Panc1 (cell line): ENCODE data around the gene FUT2. TPM values are rescaled to one million over a fixed set of nuclear protein-coding genes. Genes with fewer than 3 reads are reported as not detected.

ENCODE experiments used
- ATAC-seq: fragments of 200-7000 bp; cut with Tn5 transposase; 2 replicates; pipeline ENCODE4 v1.9.1; 2020; ENCODE audit warnings: mild to moderate bottlenecking, moderate library complexity
- BruUV-seq: library from RNA; stranded (reverse); fragments of 400-500 nt; replicated peaks from 2 replicates; lab custom pipeline; 2021; lab: Mats Ljungman, UMichigan
- CTCF ChIA-PET: fragments of 300-600 bp; sonication (Branson Sonifier 250); formaldehyde crosslinking; loops from one replicate; lab custom pipeline; 2022; ENCODE audit warnings: antibody characterized with exemption; lab: Charles Lee
- POLR2A ChIA-PET: fragments of 300-600 bp; sonication (Branson Sonifier 250); formaldehyde crosslinking; loops from one replicate; lab custom pipeline; 2022; ENCODE audit warnings: antibody characterized with exemption; lab: Charles Lee
- DNase-seq: peaks from one replicate; pipeline ENCODE4 v3.0.0-alpha.2; 2010; ENCODE audit warnings: low read depth, low spot score
- H3K27ac ChIP-seq: 2 replicates; pipeline ENCODE4 v1.5.1; 2011; ENCODE audit warnings: mild to moderate bottlenecking, low read length, inconsistent platforms
- H3K27me3 ChIP-seq: fragments of 200-500 bp; sonication (Bioruptor generic); 2 replicates; pipeline ENCODE4 v1.6.0; 2014; ENCODE audit warnings: low read length, inconsistent platforms; ENCODE audit not compliant: control insufficient read depth, insufficient read depth
- H3K36me3 ChIP-seq: fragments of 200-500 bp; sonication (Bioruptor generic); 2 replicates; pipeline ENCODE4 v1.5.1; 2014; ENCODE audit warnings: inconsistent platforms, mild to moderate bottlenecking, low read length, moderate library complexity; ENCODE audit not compliant: control insufficient read depth, insufficient read depth
- H3K4me1 ChIP-seq: 2 replicates; pipeline ENCODE4 v1.5.1; 2011; ENCODE audit warnings: inconsistent platforms, mild to moderate bottlenecking, low read length, moderate library complexity; ENCODE audit not compliant: control insufficient read depth, insufficient read depth
- H3K4me3 ChIP-seq, 2 experiments: 2 replicates each; pipeline ENCODE4 v1.5.1; 2011 to 2012; ENCODE audit warnings: low read depth in 2 of 2, low read length in 2 of 2, mild to moderate bottlenecking in 2 of 2, inconsistent platforms in 1 of 2, moderate library complexity in 1 of 2
- H3K9me3 ChIP-seq: fragments of 200-500 bp; sonication (Bioruptor generic); 2 replicates; pipeline ENCODE4 v1.5.1; 2014; ENCODE audit warnings: low read depth, mild to moderate bottlenecking, inconsistent platforms, low read length, moderate library complexity; ENCODE audit not compliant: control insufficient read depth, insufficient read depth
- POLR2AphosphoS5 ChIP-seq: IDR thresholded peaks from 2 replicates; pipeline ENCODE4 v1.6.1; 2012; ENCODE audit warnings: mild to moderate bottlenecking, low read depth, low read length, moderate library complexity
- SIN3A ChIP-seq: IDR thresholded peaks from 2 replicates; pipeline ENCODE4 v1.6.1; 2012; ENCODE audit warnings: low read depth, mild to moderate bottlenecking, low read length, moderate library complexity, borderline replicate concordance; ENCODE audit not compliant: insufficient read depth
- TCF7L2 ChIP-seq: IDR thresholded peaks from 2 replicates; pipeline ENCODE4 v1.6.1; 2011; ENCODE audit warnings: mild to moderate bottlenecking, low read depth, low read length, inconsistent platforms
- in situ Hi-C: cut with HindIII; loops from 2 replicates; pipeline ENCODE4 v1.10.0; 2016; ENCODE audit warnings: low sequenced_read_pairs, low pct_unique_long_range_greater_than_20kb
- intact Hi-C: fragments of 100-400 bp; cut with micrococcal nuclease; formaldehyde crosslinking; loops from one replicate; pipeline ENCODE4 v1.10.0; 2022; ENCODE audit not compliant: unreplicated experiment
- total RNA-seq: library from RNA; stranded (reverse); gene quantifications from one replicate; pipeline ENCODE4 v1.2.1, GENCODE V29; 2021; ENCODE audit not compliant: unreplicated experiment
- TF ChIP-seq, protein P1 (sequence below), 2 experiments: IDR thresholded peaks; 2 replicates each; pipeline ENCODE4 v1.6.1; 2011 to 2012; ENCODE audit warnings: low read depth in 2 of 2, control low read depth in 1 of 2, low read length in 1 of 2, mild to moderate bottlenecking in 1 of 2, moderate library complexity in 1 of 2; ENCODE audit not compliant: insufficient read depth in 1 of 2
- TF ChIP-seq, protein P2 (sequence below): fragments of 450-650 bp; IDR thresholded peaks from 2 replicates; pipeline ENCODE4 v1.5.1; 2017; ENCODE audit warnings: mild to moderate bottlenecking

Gene FUT2
- total RNA-seq, 1 experiment from 2014 or later: 0.08 TPM

DNA sequence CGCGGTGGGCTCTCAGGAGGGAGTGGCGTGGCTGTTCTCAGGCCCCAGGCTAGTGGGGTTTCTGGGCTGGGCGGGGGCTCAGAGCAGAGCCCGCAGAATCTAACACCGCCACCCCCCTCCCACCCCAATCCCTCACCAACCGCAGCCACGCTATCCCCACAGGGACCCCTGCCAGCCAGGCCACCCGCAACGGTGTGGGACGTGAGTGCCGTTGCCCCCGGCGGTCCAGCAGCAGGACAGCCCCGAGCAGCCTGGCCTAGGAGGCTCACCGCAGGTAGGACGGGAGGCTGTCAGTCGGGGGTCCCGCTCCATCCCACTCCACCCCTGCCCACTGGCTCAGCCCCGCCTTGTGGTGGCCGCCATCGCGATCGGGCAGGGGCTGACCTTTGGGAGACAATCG lies 22.8 kb upstream of the FUT2 start, which contains the start of gene NTN5:
Gene NTN5, minus strand, starts transcription at position 24 of the 400 bp plus-strand sequence. CDS start 2,031 bp downstream, outside the sequence.
- CTCF ChIA-PET: no interaction called here
- Histone ChIP-seq H3K9me3 (no peaks in the 10 kb centered on the region), H3K36me3 (no peaks in the 10 kb centered on the region), H3K27ac (no peak within 1 kb of the TSS), H3K27me3 (no peaks in the 10 kb centered on the region), H3K4me3 (no peak within 1 kb of the TSS), H3K4me1 (no peaks in the 10 kb centered on the region)
- no peak for TF ChIP-seq POLR2AphosphoS5
- TF ChIP-seq TCF7L2: no peak
- TF ChIP-seq, protein P1, sequence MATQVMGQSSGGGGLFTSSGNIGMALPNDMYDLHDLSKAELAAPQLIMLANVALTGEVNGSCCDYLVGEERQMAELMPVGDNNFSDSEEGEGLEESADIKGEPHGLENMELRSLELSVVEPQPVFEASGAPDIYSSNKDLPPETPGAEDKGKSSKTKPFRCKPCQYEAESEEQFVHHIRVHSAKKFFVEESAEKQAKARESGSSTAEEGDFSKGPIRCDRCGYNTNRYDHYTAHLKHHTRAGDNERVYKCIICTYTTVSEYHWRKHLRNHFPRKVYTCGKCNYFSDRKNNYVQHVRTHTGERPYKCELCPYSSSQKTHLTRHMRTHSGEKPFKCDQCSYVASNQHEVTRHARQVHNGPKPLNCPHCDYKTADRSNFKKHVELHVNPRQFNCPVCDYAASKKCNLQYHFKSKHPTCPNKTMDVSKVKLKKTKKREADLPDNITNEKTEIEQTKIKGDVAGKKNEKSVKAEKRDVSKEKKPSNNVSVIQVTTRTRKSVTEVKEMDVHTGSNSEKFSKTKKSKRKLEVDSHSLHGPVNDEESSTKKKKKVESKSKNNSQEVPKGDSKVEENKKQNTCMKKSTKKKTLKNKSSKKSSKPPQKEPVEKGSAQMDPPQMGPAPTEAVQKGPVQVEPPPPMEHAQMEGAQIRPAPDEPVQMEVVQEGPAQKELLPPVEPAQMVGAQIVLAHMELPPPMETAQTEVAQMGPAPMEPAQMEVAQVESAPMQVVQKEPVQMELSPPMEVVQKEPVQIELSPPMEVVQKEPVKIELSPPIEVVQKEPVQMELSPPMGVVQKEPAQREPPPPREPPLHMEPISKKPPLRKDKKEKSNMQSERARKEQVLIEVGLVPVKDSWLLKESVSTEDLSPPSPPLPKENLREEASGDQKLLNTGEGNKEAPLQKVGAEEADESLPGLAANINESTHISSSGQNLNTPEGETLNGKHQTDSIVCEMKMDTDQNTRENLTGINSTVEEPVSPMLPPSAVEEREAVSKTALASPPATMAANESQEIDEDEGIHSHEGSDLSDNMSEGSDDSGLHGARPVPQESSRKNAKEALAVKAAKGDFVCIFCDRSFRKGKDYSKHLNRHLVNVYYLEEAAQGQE (IDR thresholded peaks at IDR 0.05; ENCODE audit: insufficient read depth in 1 of 2, low read depth in 2 of 2, low read length in 1 of 2): no peak
- no peak for TF ChIP-seq SIN3A
- TF ChIP-seq, protein P2, sequence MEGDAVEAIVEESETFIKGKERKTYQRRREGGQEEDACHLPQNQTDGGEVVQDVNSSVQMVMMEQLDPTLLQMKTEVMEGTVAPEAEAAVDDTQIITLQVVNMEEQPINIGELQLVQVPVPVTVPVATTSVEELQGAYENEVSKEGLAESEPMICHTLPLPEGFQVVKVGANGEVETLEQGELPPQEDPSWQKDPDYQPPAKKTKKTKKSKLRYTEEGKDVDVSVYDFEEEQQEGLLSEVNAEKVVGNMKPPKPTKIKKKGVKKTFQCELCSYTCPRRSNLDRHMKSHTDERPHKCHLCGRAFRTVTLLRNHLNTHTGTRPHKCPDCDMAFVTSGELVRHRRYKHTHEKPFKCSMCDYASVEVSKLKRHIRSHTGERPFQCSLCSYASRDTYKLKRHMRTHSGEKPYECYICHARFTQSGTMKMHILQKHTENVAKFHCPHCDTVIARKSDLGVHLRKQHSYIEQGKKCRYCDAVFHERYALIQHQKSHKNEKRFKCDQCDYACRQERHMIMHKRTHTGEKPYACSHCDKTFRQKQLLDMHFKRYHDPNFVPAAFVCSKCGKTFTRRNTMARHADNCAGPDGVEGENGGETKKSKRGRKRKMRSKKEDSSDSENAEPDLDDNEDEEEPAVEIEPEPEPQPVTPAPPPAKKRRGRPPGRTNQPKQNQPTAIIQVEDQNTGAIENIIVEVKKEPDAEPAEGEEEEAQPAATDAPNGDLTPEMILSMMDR: no peak
- DNase-seq (no peak), ATAC-seq (no peak)
- in situ Hi-C loops (no loop called here), intact Hi-C loops (no loop called here)
- BruUV-seq: no TSS peak
- POLR2A ChIA-PET: no interaction called here

DNA sequence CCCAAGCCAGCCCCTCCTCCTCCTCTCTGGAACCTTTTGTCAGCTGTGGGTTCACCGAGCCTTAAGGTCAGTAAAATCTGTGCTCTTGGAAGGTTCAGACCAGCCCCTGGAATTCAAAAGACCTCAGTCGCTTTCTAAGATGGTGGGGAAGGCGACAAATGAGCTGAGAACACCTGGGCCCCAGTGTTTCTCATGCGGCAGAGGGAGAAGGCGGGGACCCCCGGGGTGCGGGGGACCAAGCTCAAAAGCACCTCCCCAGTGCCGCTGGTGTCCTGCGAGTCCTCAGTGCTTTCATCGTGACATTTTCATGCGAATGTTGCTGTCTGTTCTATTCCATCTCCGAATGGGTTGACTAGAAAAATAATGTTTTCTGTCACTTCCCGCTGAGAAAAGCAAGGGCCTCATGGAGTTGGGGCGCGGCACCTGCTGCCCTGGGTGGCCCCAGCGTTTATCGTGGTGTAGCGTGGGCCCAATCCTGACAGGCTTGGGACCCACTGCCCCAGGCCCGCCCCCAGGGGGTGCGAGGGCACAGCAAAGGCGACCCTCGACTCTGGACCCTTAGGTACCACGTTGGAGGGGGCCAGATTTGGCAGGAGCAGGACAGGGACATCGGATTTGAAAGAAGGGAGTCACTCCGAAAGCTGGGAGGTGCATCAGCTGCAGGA lies 22.2 kb upstream of the FUT2 start:
- TF ChIP-seq POLR2AphosphoS5 (no peak), TCF7L2 (no peak), SIN3A (no peak)
- TF ChIP-seq, protein P2: no peak
- TF ChIP-seq, protein P1 (IDR thresholded peaks at IDR 0.05; ENCODE audit: insufficient read depth in 1 of 2, low read depth in 2 of 2, low read length in 1 of 2): no peak
- no TSS peak for BruUV-seq
- CTCF ChIA-PET: interaction anchor here (0.7 kb wide), 1 partner anchor 112 kb away, joined by 5 read pairs; no protein-coding TSS in a partner anchor
- no peak overlapping the region for H3K4me3 ChIP-seq
- no peaks in the 10 kb centered on the region for H3K4me1 ChIP-seq
- ATAC-seq: no peak
- no peaks in the 10 kb centered on the region for H3K27me3 ChIP-seq
- POLR2A ChIA-PET: no interaction called here
- H3K27ac ChIP-seq: no peak overlapping the region
- intact Hi-C loops: no loop called here
- no peaks in the 10 kb centered on the region for H3K9me3 ChIP-seq
- in situ Hi-C loops: no loop called here
- no peak for DNase-seq
- no peaks in the 10 kb centered on the region for H3K36me3 ChIP-seq
